Uterus (tissue), 2 donors: ENCODE measurements around the gene C3orf38.

Experiments
- CTCF ChIP-seq, 4 experiments: fragments of 200-600 bp in 2 of 4; fragments of 450-650 bp in 2 of 4; sonication (generic) in 2 of 4; IDR thresholded peaks; one replicate each; pipeline ENCODE4 v1.5.1; 2016 to 2019; ENCODE audit warnings: antibody characterized with exemption in 4 of 4, mild to moderate bottlenecking in 2 of 4, moderate library complexity in 1 of 4
- POLR2A ChIP-seq, 2 donors: fragments of 450-650 bp; IDR thresholded peaks; one replicate each; pipeline ENCODE4 v1.6.1; 2016; ENCODE audit warnings: antibody characterized with exemption in 2 of 2, mild to moderate bottlenecking in 1 of 2, moderate library complexity in 1 of 2

GRCh38 chr3:88195951-88196434 is 46.2 kb downstream of the C3orf38 start:
- TF ChIP-seq CTCF (IDR thresholded peaks at IDR 0.05) (no peak), POLR2A (IDR thresholded peaks at IDR 0.05) (no peak)
